ENCODE results near the gene OVOL2. TPM values are rescaled to one million over a fixed set of nuclear protein-coding genes. Genes with fewer than 3 reads are reported as not detected.
"Not testable (repeated sequence)": the region's sequence is repeated elsewhere in the genome, so short reads cannot be mapped to it uniquely, and the experiment has no call there.

The OVOL2 gene
- total RNA-seq, 1 donor from 2014 or later, result not detected

- no peak for DNase-seq
- Mint-ChIP-seq H3K27me3 (peaks cover 10% of the 10 kb centered on the region), H3K27ac (no peak overlapping the region), H3K36me3 (ENCODE audit: low read depth) (no peaks in the 10 kb centered on the region), H3K4me1 (no peaks in the 10 kb centered on the region), H3K9me3 (no peaks in the 10 kb centered on the region), H3K4me3 (no peak overlapping the region)
- ChIA-PET POLR2A (no interaction called here), CTCF (no interaction called here)
- no peak for ATAC-seq (ENCODE audit: low read depth)
- TF ChIP-seq, protein P1, sequence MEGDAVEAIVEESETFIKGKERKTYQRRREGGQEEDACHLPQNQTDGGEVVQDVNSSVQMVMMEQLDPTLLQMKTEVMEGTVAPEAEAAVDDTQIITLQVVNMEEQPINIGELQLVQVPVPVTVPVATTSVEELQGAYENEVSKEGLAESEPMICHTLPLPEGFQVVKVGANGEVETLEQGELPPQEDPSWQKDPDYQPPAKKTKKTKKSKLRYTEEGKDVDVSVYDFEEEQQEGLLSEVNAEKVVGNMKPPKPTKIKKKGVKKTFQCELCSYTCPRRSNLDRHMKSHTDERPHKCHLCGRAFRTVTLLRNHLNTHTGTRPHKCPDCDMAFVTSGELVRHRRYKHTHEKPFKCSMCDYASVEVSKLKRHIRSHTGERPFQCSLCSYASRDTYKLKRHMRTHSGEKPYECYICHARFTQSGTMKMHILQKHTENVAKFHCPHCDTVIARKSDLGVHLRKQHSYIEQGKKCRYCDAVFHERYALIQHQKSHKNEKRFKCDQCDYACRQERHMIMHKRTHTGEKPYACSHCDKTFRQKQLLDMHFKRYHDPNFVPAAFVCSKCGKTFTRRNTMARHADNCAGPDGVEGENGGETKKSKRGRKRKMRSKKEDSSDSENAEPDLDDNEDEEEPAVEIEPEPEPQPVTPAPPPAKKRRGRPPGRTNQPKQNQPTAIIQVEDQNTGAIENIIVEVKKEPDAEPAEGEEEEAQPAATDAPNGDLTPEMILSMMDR (IDR thresholded peaks at IDR 0.05), result no peak
- intact Hi-C loops (cut with micrococcal nuclease), result no loop called here
These were observed 24.5 kb downstream of the OVOL2 start for GRCh38 chr20:18032977-18033892.

GRCh38 chr20:18031888-18032509 is 25.7 kb downstream of the OVOL2 start:
- Mint-ChIP-seq H3K27ac (no peak overlapping the region), H3K36me3 (ENCODE audit: low read depth) (no peaks in the 10 kb centered on the region), H3K4me3 (no peak overlapping the region), H3K4me1 (no peaks in the 10 kb centered on the region), H3K9me3 (no peaks in the 10 kb centered on the region), H3K27me3 (peaks cover 4% of the 10 kb centered on the region)
- no peak for DNase-seq
- POLR2A ChIA-PET, result interaction anchor here (0.6 kb wide), 1 partner anchor 493 kb away, joined by 4 read pairs; no protein-coding TSS in a partner anchor
- ATAC-seq (ENCODE audit: low read depth), result no peak
- intact Hi-C loops (cut with micrococcal nuclease), result no loop called here
- TF ChIP-seq, protein P1 (IDR thresholded peaks at IDR 0.05), result no peak
- CTCF ChIA-PET, result no interaction called here

DNA sequence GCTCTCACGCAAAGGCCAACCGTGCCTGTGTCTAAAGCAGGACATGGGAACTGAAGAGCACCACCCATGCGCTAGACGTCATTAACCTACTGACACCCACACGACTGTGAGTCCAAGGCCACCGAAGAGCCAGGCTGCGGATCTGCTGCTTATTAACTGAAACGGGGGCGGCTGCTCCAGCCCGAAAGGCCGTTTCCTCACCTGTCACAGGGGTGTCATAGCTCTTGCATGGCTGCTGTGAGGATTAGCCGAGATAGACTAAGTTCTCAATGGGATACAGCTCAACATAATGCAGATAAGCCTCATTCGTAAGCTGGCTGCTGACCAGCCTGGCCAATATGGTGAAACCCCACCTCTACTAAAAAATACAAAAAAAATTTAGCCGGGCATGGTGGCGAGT is 26.7 kb downstream of the OVOL2 start:
- no peak for DNase-seq
- TF ChIP-seq, protein P1 (IDR thresholded peaks at IDR 0.05), result no peak
- H3K4me1 Mint-ChIP-seq, result no peaks in the 10 kb centered on the region
- H3K27me3 Mint-ChIP-seq, result peaks cover 4% of the 10 kb centered on the region
- CTCF ChIA-PET, result no interaction called here
- no peak overlapping the region for H3K4me3 Mint-ChIP-seq
- POLR2A ChIA-PET, result interaction anchor here (0.6 kb wide), 1 partner anchor 492 kb away, joined by 4 read pairs; no protein-coding TSS in a partner anchor
- intact Hi-C loops (cut with micrococcal nuclease), result no loop called here
- ATAC-seq (ENCODE audit: low read depth), result no peak
- no peaks in the 10 kb centered on the region for H3K9me3 Mint-ChIP-seq
- H3K36me3 Mint-ChIP-seq (ENCODE audit: low read depth), result no peaks in the 10 kb centered on the region
- H3K27ac Mint-ChIP-seq, result no peak overlapping the region

DNA sequence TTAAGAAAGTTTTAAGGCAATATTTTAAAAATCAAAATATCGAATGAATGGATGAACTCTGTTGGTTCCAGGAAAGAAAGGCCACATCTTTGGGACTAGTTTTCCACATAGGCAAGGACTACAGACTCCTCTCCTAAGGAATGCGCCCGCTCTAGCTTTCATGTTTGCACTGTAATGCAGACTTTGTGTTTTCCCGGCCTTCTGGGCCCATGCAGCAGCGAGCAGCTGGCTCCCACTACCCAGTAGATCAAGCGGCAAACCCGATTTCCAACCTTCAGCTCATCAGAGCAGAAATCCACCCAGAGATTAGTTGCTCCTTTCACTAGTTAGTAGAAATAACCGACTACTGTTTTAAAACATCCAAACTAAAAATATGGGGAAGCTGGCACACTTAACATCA is 27.7 kb downstream of the OVOL2 start:
- H3K4me1 Mint-ChIP-seq, result no peaks in the 10 kb centered on the region
- H3K9me3 Mint-ChIP-seq, result no peaks in the 10 kb centered on the region
- intact Hi-C loops (cut with micrococcal nuclease), result no loop called here
- H3K4me3 Mint-ChIP-seq, result no peak overlapping the region
- ChIA-PET POLR2A (no interaction called here), CTCF (no interaction called here)
- H3K36me3 Mint-ChIP-seq (ENCODE audit: low read depth), result no peaks in the 10 kb centered on the region
- no peak overlapping the region for H3K27ac Mint-ChIP-seq
- DNase-seq (no peak), ATAC-seq (ENCODE audit: low read depth) (no peak)
- TF ChIP-seq, protein P1 (IDR thresholded peaks at IDR 0.05), result no peak
- H3K27me3 Mint-ChIP-seq, result peaks cover 6% of the 10 kb centered on the region

DNA sequence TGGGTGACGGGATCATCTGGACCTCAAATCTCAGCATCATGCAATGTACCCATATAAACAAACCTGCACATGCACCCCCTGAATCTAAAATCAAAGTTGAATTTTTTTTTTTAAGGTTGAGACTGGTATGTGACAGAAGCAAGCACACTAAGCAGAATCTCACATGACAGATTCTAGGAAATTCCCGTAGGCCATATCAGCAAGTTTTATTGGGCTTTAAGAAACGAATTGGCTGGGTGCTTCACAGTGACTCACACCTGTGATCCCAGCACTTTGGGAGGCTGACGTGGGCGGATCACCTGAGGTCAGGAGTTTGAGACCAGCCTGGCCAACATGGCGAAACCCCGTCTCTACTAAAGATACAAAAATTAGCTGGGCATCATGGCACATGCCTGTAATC is 30.7 kb downstream of the OVOL2 start:
- H3K36me3 Mint-ChIP-seq (ENCODE audit: low read depth); intact Hi-C loops (cut with micrococcal nuclease); H3K4me1 Mint-ChIP-seq; POLR2A ChIA-PET; ATAC-seq (ENCODE audit: low read depth); DNase-seq; CTCF ChIA-PET; H3K9me3 Mint-ChIP-seq; H3K4me3 Mint-ChIP-seq; H3K27ac Mint-ChIP-seq: not testable (repeated sequence)
- H3K27me3 Mint-ChIP-seq, result peaks cover 10% of the 10 kb centered on the region
